Upper lobe of right lung (tissue), 1 donor: ENCODE data around the gene BMP7. TPM values are rescaled to one million over a fixed set of nuclear protein-coding genes. Genes with fewer than 3 reads are reported as not detected.

Experiments
- ATAC-seq: fragments of 200-7000 bp; cut with Tn5 transposase; one replicate; pipeline ENCODE4 v1.9.1; 2020; ENCODE audit warnings: mild to moderate bottlenecking, moderate library complexity
- DNase-seq: peaks from one replicate; pipeline ENCODE4 v3.0.0-alpha.2; 2020
- H3K27ac ChIP-seq: fragments of 200-600 bp; one replicate; pipeline ENCODE4 v1.8.0; 2022
- H3K27me3 ChIP-seq: fragments of 200-600 bp; one replicate; pipeline ENCODE4 v1.8.0; 2022; ENCODE audit warnings: mild to moderate bottlenecking
- H3K36me3 ChIP-seq: fragments of 200-600 bp; one replicate; pipeline ENCODE4 v1.8.0; 2022
- H3K4me1 ChIP-seq: fragments of 200-600 bp; one replicate; pipeline ENCODE4 v1.8.0; 2022
- H3K4me3 ChIP-seq: fragments of 200-600 bp; one replicate; pipeline ENCODE4 v1.8.0; 2022; ENCODE audit warnings: mild to moderate bottlenecking
- H3K9me3 ChIP-seq: fragments of 200-600 bp; one replicate; pipeline ENCODE4 v1.8.0; 2022
- intact Hi-C: fragments of 100-400 bp; cut with DNase I; formaldehyde crosslinking; loops from one replicate; pipeline ENCODE4 v1.11.0; 2022
- total RNA-seq: library from RNA; stranded (reverse); fragmentation: NEBNext Ultra II Directional; extraction: Animal tissue kit (Norgen Biotek cat#: 25700); gene quantifications from one replicate; pipeline ENCODE4 v1.2.1, GENCODE V29; 2021
- TF ChIP-seq, protein P1 (sequence below): fragments of 200-600 bp; IDR thresholded peaks from one replicate; pipeline ENCODE4 v1.8.0; 2022; ENCODE audit warnings: antibody characterized with exemption
- donor health status: DM: no; HTN: yes; CAD: no; lungs with severe emphysema.

BMP7 gene
- total RNA-seq, 1 donor from 2014 or later = 1.2 TPM

DNA sequence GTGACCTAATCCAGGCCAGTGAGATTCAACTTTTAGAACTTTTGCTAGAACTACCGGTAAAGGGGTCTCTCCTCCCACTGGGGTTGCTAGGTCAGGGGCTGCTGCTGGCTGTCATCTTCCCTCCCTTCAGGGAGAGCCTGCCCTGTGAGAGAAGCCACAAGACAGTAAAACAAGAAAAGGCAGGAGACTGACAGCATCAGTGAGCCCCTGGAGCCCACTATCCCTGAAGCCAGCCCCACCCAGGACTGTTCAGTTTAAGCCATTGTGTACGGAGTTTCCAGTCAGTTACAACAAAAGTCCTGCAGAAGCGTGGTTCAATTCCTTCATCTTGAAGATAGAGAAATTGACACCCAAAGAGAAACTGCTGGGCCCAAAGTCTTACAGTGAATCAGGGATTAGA lies 7.9 kb upstream of the BMP7 start:
- no peaks in the 10 kb centered on the region for H3K27me3 ChIP-seq
- H3K4me1 ChIP-seq = no peaks in the 10 kb centered on the region
- intact Hi-C loops = no loop called here
- H3K9me3 ChIP-seq = no peaks in the 10 kb centered on the region
- no peak overlapping the region for H3K4me3 ChIP-seq
- H3K27ac ChIP-seq = no peak overlapping the region
- no peak for DNase-seq
- ATAC-seq = no peak
- H3K36me3 ChIP-seq = no peaks in the 10 kb centered on the region
- TF ChIP-seq, protein P1, sequence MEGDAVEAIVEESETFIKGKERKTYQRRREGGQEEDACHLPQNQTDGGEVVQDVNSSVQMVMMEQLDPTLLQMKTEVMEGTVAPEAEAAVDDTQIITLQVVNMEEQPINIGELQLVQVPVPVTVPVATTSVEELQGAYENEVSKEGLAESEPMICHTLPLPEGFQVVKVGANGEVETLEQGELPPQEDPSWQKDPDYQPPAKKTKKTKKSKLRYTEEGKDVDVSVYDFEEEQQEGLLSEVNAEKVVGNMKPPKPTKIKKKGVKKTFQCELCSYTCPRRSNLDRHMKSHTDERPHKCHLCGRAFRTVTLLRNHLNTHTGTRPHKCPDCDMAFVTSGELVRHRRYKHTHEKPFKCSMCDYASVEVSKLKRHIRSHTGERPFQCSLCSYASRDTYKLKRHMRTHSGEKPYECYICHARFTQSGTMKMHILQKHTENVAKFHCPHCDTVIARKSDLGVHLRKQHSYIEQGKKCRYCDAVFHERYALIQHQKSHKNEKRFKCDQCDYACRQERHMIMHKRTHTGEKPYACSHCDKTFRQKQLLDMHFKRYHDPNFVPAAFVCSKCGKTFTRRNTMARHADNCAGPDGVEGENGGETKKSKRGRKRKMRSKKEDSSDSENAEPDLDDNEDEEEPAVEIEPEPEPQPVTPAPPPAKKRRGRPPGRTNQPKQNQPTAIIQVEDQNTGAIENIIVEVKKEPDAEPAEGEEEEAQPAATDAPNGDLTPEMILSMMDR = no peak

DNA sequence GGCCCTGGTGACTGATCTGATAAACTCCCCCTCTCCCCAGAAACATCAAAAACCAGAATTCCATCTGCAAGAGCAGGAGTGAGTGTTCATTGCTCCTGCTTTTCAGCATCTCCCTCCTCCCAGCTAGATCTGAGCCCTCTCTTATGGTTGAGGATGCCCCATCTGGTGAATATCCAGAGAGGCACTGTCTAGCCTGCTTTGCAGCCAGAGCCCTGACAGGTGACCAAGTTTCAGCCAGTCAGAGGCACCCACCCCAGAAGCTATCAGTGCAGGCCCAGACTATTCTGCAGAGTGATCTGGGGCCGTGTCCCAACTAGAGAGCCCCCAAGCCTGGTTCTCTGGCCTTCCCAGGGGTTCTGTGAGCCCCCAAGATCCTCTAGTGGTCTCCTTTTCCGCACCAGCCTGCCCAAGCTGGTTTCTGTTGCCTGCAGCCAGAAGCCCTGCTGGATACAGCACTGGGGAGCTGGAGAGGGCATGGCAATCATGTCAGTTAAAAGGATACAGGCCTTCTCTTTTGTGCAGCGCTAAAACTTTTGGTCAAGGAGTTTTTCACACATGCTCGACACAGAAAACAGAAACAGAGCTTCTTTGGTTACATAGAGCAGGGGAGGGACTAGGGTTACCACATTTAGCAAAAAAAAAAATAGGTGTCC lies 6.6 kb upstream of the BMP7 start:
- TF ChIP-seq, protein P1 = no peak
- no peak overlapping the region for H3K4me3 ChIP-seq
- no peak overlapping the region for H3K27ac ChIP-seq
- H3K27me3 ChIP-seq = peaks cover 11% of the 10 kb centered on the region
- no peaks in the 10 kb centered on the region for H3K4me1 ChIP-seq
- ATAC-seq = no peak
- H3K9me3 ChIP-seq = no peaks in the 10 kb centered on the region
- no peaks in the 10 kb centered on the region for H3K36me3 ChIP-seq
- no peak for DNase-seq
- intact Hi-C loops = no loop called here

DNA sequence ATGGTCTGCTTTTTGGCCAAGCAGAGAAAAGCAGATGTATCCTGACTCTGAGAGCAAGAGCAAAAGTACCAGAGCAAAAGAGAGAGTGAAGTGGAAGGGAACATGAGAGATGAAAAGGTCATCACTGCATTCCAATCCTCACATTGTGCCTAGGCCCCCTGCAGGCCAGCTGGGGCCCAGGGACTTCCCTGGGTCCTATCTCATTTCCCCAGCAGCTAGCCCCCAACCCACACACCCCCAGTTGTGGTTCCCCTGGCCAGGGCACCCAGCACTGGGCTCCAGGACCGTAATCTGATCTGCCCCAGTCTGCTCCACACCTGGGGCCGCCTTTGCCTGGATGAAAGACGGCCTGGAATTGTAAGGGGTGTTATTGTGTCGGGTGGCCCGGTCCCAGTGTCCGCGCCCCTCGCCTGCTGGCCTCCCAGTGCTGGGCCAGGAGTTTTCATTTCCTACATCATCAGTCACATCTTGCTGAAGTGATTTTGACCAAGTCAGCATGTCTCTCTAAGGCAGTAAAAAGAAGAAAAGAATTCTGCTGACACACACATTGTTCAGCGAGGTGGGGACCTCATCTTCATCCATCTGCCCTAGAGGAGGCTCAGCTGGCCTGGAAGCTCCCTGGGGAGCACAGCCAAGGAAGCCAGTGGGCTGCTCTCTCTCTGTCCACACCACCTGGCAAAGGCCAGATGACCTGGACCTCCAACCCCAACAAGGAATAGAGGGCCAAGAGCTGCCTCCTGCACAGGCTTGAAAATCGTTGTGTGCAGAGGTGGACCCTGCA lies 4.0 kb upstream of the BMP7 start:
- H3K4me1 ChIP-seq = no peaks in the 10 kb centered on the region
- intact Hi-C loops = no loop called here
- ATAC-seq (no peak), DNase-seq (no peak)
- no peaks in the 10 kb centered on the region for H3K36me3 ChIP-seq
- no peaks in the 10 kb centered on the region for H3K9me3 ChIP-seq
- TF ChIP-seq, protein P1 = no peak
- peaks cover 37% of the 10 kb centered on the region for H3K27me3 ChIP-seq
- no peak overlapping the region for H3K27ac ChIP-seq
- H3K4me3 ChIP-seq = no peak overlapping the region

DNA sequence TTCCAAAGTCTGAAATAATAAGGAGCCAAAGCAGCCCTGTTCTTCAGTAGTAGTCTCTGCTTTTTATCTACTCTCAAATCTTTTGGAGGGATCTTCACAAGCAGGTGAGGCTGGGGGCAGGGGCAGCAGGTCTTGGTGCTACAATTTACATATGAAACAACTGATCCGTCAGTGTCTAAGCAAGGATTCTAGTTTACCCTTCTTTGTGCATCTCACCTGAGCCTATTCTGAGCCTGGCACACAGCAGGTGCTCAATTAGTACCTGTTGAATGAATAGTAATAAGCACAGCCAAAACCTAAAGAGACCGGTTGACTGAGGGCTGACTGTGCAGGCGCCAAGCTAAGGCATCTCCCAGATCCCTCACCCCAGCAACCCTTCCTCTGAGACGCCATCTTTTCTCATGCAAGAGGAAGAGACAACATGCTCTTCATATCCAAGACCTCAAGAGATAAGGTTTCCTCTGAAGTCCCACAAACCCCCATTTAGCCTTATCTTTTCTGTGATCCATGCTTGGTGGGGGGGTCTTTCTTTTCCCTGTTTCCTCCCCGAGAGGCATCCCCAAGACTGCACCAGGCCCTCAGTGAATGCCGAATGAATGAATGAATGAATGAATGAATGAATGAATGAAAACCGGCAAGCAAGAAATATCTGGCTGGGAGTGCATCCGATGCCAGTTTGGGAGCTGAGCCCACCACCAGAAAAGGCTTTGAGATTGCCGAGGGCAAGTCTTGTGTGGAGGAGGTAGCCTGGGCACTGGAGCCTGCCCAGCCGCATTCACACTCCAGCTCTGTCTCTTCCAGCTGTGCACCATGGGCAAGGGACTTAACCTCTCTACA lies 2.9 kb upstream of the BMP7 start:
- no peaks in the 10 kb centered on the region for H3K36me3 ChIP-seq
- H3K4me3 ChIP-seq = no peak overlapping the region
- H3K27ac ChIP-seq = no peak overlapping the region
- DNase-seq (no peak), ATAC-seq (no peak)
- TF ChIP-seq, protein P1 = no peak
- H3K27me3 ChIP-seq = peaks cover 48% of the 10 kb centered on the region
- H3K9me3 ChIP-seq = no peaks in the 10 kb centered on the region
- H3K4me1 ChIP-seq = no peaks in the 10 kb centered on the region
- intact Hi-C loops = no loop called here

DNA sequence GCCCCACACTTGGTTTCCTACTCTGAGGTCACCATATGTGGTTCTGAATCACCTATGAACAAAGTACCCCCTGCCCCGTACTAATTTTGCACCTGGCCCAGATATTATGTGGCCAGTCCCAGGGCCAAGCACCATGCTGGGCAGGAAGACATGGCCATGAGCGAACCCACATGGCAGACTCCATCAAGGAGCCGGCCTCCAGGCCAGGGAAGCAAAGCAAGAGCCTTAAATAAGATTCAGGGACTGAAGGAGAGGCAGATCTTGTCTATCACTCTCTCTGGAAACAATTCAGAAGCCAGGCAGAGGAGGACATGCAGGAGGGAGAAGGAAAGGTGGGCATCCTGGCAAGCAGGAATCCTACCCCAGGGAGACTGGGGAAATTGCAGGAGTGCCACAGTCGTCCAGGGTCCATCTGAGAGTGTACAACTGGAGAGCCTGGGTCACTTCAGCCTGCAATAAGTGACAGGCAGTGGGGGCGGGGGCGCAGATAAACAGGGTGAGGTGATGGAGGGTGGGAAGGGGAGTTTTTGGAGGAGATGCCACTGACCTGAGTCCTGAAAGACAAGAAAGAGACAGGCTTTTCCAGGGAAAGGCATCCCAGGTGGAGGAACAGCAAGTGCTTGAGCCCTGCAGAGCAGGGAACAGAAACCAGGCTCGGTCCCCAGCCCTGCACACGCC lies 2.1 kb upstream of the BMP7 start:
- TF ChIP-seq, protein P1 = no peak
- Histone ChIP-seq H3K27ac (no peak overlapping the region), H3K9me3 (no peaks in the 10 kb centered on the region), H3K4me3 (no peak overlapping the region), H3K4me1 (no peaks in the 10 kb centered on the region), H3K27me3 (peaks cover 52% of the 10 kb centered on the region), H3K36me3 (no peaks in the 10 kb centered on the region)
- intact Hi-C loops = no loop called here
- DNase-seq (no peak), ATAC-seq (no peak)
